Muscle of arm (tissue), 12 donors: ENCODE results near the gene MORN1. TPM values are rescaled to one million over a fixed set of nuclear protein-coding genes. Genes with fewer than 3 reads are reported as not detected.

Experiments
- DNase-seq: peaks from one replicate; pipeline ENCODE4 v3.0.0-alpha.2; 2013
- polyA plus RNA-seq, 12 donors: library from polyadenylated mRNA; unstranded; fragments of 120-200 nt; gene quantifications; one replicate each; pipeline ENCODE4 v1.2.1, GENCODE V29; 2013; ENCODE audit not compliant: insufficient read length in 12 of 12

The MORN1 gene
- polyA plus RNA-seq, 12 donors: 4.4 to 9.4 (median 5.7) TPM; not detected in 1

GRCh38 chr1:2320760-2321667 is 70.3 kb downstream of the MORN1 start:
- no peak for DNase-seq

DNA sequence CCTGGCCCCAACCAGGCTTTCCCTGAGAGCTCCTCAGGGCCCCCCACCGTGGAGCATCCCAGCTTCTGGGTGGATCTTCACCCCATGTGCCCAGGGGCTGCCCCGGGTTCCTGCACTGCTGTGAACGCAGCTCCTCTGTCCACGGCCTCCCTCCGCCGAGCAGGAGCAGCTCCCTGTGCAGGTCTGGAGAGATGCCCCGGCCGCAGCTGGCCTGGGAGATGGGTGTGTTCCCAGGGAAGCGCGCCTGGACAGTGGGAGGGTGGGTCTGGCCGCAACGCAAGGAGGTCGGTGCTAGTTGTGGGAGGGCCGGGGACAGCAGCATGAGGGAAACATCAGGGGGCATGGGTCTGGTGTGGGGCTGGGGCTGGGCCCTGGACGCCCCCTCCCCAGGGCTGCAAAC is 71.3 kb downstream of the MORN1 start:
- DNase-seq: no peak

GRCh38 chr1:2319291-2319690 is 72.1 kb downstream of the MORN1 start:
- no peak for DNase-seq

GRCh38 chr1:2318314-2319278 is 72.8 kb downstream of the MORN1 start:
- no peak for DNase-seq

GRCh38 chr1:2317230-2318065 is 73.9 kb downstream of the MORN1 start:
- DNase-seq: no peak

DNA sequence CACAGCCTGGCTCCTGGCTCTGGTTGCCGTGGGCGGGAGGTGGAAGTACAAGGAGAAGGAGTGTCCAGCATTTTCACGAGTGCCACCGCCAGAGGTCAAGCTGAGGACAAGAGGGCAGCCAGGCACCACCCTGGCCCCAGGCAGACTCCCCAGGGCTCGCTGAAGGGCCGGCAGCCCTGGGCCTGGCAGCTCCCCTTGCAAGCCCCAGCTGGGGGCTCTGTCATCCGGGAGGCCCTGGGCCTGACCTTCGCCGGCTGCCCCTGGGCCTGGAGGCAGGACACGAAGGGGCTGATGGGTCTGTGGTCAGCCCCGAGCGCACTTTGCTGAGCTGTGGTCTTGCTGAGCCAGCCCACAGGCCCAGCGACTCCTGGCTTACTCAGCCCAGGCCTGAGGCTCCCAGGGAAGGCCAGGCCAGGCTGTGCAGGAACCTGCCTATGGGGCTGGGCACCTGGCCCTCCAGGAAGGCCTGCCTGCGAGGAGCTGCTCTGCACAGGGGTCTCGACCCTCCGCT is 74.8 kb downstream of the MORN1 start:
- DNase-seq: no peak

DNA sequence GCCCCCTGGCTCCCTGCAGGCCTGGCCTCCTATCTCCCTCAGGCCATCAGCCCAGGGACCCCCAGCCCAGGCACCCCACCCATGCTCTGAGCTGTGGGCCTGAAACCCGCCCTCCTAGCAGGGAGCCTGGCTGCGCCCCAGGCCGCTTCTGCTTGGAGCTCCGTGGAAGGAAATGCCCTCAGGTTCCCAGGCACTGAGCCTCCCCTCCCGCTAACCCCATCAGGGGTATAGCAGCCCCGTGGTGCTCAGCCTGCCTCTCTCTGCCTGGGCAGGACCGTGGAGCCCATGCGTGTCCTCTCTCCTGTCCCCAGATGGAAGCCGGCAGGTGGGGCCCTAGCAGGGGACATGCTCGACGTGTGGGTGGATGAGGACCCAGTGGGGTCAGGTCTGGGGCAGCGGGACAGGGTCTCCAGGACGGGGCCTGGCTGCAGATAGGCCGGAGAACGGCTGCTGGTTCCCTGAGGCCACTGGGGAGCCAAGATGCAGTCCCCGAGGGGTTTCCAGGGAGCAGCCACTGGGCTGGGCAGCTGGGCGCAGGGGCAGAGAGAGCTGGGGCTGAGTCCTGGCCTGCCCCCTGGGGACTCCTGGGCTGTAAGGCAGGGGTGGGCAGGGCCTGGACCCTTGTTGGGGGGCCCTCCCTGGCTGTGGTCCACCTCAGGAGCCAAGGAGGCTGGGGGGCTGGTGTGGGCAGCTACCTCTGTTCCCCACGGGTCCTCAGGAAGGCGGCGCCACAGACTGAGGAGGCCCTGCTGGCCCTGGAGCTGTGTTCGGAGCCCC is 75.5 kb downstream of the MORN1 start:
- DNase-seq: no peak

- DNase-seq: peak; percentile 68
These were observed 76.3 kb downstream of the MORN1 start for GRCh38 chr1:2314803-2315673.

GRCh38 chr1:2314273-2314802 is 77.0 kb downstream of the MORN1 start:
- DNase-seq: peak; percentile 63

DNA sequence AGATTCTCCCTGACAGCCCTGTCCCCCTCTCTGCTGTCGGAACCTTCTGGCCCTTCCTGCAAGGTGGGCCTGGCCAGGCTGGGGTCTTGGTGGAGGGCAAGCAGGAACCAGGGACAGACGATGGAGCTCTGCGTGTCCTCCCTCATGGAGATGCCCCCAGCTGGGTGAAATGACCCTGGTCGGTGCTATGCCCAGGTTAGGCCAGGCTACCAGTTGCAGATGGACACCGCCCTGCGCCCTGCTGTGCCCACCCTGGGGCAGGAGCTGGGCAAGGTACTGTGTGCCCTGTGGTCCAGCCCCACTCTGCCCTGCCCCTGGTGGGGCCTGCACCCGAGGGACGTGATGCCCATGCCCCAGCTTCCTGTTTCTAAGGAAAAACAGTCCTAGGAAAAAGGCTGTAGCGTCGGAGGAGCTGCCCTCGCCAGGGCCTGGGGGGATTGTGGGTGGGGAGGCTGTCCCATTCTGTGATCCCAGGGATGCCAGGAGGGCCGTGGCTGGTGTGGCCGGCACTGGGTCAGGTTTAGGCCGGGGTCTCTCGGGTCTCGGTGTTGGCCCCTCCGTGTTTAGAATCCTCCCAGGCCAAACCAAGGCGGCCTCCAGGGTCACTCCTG is 77.6 kb downstream of the MORN1 start:
- DNase-seq: no peak

- DNase-seq: no peak
These were observed 78.6 kb downstream of the MORN1 start for GRCh38 chr1:2312515-2313301.

DNA sequence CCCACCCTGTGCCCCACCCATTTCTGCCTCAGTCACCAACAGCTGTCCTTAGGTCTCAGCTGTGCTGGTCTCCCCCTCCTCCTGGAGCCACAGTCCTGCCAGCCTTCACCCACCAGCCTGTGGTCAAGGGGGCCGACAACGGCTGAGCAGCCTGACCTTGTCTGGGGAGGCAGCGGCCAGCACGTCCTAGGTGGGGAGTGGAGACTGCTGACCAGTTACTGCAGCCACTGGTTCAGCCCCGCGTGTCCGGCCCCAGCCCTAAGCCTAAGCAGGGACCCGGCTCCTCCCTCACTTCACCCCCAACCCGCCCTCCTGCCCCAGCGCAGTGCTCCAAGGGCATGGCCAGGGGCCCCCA is 79.2 kb downstream of the MORN1 start:
- no peak for DNase-seq

DNA sequence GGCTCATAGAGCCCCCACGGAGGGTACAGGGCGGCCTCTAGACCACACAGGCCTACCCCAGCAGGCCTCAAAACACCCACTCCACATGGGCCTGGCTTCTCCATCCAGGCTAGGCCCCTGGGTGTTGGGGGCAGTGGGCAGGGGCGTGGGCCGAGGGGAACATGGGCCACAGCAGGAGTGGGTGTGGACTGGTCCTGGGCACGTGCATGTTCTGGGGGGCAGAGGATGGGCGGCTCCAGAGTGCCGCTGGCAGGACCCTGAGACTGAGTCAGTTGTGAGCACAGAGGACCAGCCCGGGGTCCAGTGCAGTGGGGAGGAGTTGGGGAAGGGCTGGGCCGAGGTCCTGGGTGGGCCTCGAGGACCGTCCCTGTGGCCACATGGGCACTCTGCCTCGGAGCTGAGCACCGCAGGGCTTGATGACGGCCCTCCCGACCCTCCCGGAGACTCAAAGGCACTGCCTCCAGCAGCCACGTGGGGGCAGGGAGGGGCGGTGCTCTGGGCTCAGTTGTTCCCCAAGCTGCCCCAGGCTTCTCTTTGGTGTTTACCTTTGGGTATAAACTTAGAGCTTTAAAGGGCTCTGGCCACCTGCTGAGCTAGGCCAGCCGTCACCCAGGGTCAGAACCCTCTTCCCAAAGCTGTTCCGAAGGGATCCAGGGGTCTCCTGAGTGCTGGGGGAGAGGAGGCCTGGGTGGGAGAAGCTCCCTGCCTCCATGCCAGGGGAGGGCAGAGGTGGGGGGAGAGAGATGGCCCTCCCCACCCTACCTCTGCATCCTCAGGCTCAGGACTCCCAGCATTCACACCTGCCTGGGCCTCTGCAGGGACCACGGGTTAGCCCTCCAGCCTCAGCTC is 79.9 kb downstream of the MORN1 start:
- DNase-seq: no peak

DNA sequence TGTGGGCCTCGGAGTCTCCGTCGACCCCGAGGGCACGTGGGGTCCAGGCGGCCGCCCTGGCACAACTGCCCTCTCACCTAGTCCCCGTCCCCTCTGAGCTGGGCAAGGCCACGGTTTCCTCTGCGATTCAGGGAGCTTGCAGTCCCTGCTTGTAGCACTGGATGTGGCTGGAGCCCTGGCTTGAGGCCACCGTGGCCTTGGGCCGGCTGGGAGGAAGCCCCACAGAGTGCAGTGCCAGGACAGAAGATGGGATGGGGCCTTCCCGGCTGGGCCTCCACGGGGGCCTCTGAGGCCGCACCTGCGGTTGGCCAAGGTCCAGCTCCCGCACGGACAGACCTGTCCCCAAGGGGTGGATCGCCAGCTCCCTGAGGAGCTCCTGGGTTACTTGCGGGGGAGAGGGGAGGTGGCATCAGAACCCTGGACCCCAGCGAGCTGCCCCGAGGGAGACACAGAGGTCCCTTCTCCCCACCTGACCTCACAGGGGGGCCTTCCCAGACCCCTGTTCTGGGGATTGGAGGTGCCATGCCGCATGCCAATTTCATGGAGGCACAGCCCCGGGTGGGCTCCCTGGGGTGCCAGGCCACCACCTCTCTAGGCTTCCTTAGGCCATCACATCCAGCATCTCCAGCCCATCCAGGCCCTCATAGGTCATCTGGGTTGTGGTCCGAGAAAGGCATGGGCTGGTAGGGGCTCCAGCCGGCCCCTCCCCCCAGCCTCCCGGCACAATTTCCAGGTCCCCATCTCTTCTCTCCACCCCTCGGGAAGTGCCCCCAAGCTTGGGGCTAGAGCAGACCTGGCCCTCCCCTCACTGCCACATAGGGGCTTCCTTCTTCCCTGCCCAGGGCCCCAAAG is 80.8 kb downstream of the MORN1 start:
- no peak for DNase-seq

DNA sequence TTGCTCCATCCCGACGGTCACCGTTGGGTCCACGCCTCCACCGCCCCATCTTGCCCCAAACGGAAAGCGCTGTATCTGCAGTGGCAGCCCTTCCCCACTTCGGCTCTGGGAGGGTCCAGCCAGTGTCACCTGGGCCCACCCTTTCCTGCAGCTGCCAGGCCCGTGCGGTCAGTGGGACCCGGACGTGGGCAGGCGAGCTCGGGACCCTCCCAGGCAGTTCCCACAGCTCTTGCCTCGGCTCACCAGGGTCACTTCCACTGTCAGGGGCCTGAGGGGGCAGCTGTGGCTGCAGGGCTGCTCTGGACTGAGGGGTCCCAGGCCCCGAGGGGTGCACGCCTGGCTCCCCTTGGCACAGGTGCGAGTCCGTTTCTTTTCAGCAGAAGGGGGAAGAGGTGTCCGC is 82.5 kb downstream of the MORN1 start:
- DNase-seq: no peak

DNA sequence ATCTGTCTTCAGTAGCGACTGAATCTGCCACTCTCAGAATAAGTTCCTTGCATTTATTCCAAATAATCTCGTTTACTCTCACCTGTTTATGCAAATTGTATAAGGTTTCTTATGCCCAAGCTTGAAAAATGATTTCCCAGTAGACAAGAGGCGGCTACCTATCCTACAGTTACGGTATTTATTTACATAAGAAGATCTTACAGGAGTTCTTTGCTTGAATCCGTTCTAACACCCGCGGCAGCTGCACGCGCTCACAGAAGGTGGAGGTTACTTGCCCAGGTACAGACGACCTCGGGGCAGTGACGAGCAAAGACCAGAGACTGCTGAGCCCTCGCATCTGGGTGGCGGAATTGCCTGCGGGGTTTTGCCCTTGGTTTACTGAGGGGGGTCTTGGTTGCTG is 83.4 kb downstream of the MORN1 start:
- no peak for DNase-seq
